ENCODE measurements around the gene CACNA2D3.

- TF ChIP-seq POLR2A (IDR thresholded peaks at IDR 0.05), result no peak
- no peak for TF ChIP-seq CTCF (IDR thresholded peaks at IDR 0.05)
Measured at GRCh38 chr3:54827776-54828175, 705.4 kb downstream of the CACNA2D3 start.

Measured in uterus (tissue), 2 donors.